PFSK-1 (cell line): Measurements from ENCODE around the gene ZMYM1.

ENCODE experiments used
- POLR2AphosphoS5 ChIP-seq: IDR thresholded peaks from 2 replicates; pipeline ENCODE4 v1.6.1; 2012; ENCODE audit warnings: low read depth, mild to moderate bottlenecking, control low read depth, low read length, moderate library complexity
- SIN3A ChIP-seq: IDR thresholded peaks from 2 replicates; pipeline ENCODE4 v1.6.1; 2012; ENCODE audit warnings: mild to moderate bottlenecking, low read length, moderate library complexity, borderline replicate concordance; ENCODE audit not compliant: insufficient read depth
- TAF1 ChIP-seq: IDR thresholded peaks from 2 replicates; pipeline ENCODE4 v1.6.1; 2012; ENCODE audit warnings: low read length, control low read depth, borderline replicate concordance; ENCODE audit not compliant: insufficient read depth
- TF ChIP-seq, protein P1 (sequence below), 2 experiments: IDR thresholded peaks; 2 replicates each; pipeline versions ENCODE4 v1.6.1 to v1.8.0; 2011 to 2012; ENCODE audit warnings: low read depth in 2 of 2, low read length in 2 of 2, control low read depth in 1 of 2, inconsistent platforms in 1 of 2, mild to moderate bottlenecking in 1 of 2, moderate library complexity in 1 of 2; ENCODE audit not compliant: insufficient read depth in 1 of 2

ZMYM1 gene

DNA sequence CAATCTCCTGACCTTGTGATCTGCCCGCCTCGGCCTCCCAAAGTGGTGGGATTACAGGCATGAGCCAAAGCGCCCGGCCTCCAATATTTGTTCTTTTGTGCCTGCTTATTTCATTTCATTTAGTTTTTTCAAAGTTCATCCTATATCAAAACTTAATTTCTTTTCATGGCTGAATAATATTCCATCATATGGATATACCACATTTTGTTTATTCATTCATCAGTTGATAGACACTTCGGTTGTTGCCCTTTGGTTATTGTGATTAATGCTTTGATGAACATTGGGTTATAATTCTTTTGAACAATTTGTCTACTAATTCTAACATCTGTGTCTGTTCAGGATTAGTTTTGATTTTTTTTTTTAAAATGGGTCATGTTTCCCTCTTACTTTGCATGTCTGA, 72.0 kb downstream of the ZMYM1 start:
- TF ChIP-seq, protein P1, sequence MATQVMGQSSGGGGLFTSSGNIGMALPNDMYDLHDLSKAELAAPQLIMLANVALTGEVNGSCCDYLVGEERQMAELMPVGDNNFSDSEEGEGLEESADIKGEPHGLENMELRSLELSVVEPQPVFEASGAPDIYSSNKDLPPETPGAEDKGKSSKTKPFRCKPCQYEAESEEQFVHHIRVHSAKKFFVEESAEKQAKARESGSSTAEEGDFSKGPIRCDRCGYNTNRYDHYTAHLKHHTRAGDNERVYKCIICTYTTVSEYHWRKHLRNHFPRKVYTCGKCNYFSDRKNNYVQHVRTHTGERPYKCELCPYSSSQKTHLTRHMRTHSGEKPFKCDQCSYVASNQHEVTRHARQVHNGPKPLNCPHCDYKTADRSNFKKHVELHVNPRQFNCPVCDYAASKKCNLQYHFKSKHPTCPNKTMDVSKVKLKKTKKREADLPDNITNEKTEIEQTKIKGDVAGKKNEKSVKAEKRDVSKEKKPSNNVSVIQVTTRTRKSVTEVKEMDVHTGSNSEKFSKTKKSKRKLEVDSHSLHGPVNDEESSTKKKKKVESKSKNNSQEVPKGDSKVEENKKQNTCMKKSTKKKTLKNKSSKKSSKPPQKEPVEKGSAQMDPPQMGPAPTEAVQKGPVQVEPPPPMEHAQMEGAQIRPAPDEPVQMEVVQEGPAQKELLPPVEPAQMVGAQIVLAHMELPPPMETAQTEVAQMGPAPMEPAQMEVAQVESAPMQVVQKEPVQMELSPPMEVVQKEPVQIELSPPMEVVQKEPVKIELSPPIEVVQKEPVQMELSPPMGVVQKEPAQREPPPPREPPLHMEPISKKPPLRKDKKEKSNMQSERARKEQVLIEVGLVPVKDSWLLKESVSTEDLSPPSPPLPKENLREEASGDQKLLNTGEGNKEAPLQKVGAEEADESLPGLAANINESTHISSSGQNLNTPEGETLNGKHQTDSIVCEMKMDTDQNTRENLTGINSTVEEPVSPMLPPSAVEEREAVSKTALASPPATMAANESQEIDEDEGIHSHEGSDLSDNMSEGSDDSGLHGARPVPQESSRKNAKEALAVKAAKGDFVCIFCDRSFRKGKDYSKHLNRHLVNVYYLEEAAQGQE (IDR thresholded peaks at IDR 0.05; ENCODE audit: insufficient read depth in 1 of 2, low read depth in 2 of 2, low read length in 2 of 2), result no peak
- TF ChIP-seq TAF1, result no peak

DNA sequence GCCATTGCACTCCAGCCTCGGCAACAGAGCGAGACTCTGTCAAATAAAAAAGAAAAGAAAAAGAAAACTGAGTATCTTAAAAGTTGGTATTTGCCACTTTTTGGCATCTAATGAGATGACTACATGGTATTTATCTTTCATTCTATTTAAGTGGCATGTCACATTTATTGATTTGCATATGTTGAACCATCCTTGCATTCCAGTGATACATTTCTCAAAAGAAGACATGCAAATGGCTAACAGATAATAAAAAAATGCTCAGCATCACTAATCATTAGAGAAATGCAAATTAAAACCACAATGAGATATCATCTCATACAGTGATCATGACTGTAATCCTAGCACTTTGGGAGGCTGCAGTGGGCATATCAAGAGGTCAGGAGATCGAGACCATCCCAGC, 85.7 kb downstream of the ZMYM1 start:
- TF ChIP-seq, protein P1 (IDR thresholded peaks at IDR 0.05; ENCODE audit: insufficient read depth in 1 of 2, low read depth in 2 of 2, low read length in 2 of 2), result no peak
- TF ChIP-seq TAF1 (no peak), SIN3A (no peak), POLR2AphosphoS5 (no peak)
